GM12891 (cell line): ENCODE data around the gene TSPAN18.

ENCODE experiments used
- POLR2A ChIP-seq: IDR thresholded peaks from 2 replicates; pipeline ENCODE4 v1.6.1; 2011; ENCODE audit warnings: low read depth, low read length, control low read depth
- POLR2AphosphoS5 ChIP-seq: IDR thresholded peaks from 2 replicates; pipeline ENCODE4 v1.6.1; 2011; ENCODE audit warnings: low read depth, low read length, control low read depth
- TAF1 ChIP-seq: IDR thresholded peaks from 2 replicates; pipeline ENCODE4 v1.6.1; 2011; ENCODE audit warnings: low read depth, low read length, control low read depth

- TF ChIP-seq POLR2A (no peak), POLR2AphosphoS5 (no peak), TAF1 (no peak)
Measured at GRCh38 chr11:44761551-44761961, 34.8 kb downstream of the TSPAN18 start.
